HCT116 (cell line): ENCODE measurements around the gene FREY1. TPM values are rescaled to one million over a fixed set of nuclear protein-coding genes. Genes with fewer than 3 reads are reported as not detected.

Experiments
- ATAC-seq: fragments of 200-7000 bp; cut with Tn5 transposase; 2 replicates; pipeline ENCODE4 v1.9.1; 2020; ENCODE audit warnings: mild to moderate bottlenecking, moderate library complexity
- BruUV-seq: library from RNA; stranded (reverse); fragments of 400-500 nt; replicated peaks from 2 replicates; lab custom pipeline; 2021; lab: Mats Ljungman, UMichigan
- CTCF ChIA-PET: fragments of 300-600 bp; sonication (Branson Sonifier 250); formaldehyde crosslinking; loops from one replicate; lab custom pipeline; 2021; ENCODE audit warnings: antibody characterized with exemption; lab: Charles Lee
- POLR2A ChIA-PET: fragments of 300-600, 350-600 bp; sonication (Branson Sonifier 250); formaldehyde crosslinking; loops from one replicate; lab custom pipeline; 2021; ENCODE audit warnings: antibody characterized with exemption; lab: Charles Lee
- RAD21 ChIA-PET, 2 experiments: fragments of 300-600 bp; sonication (Branson Sonifier 250); formaldehyde crosslinking; loops; one replicate each; lab custom pipeline; 2023; ENCODE audit warnings: low total read pairs in 2 of 2; ENCODE audit not compliant: uncharacterized antibody in 2 of 2, unreplicated experiment in 2 of 2, low non-redundant PET in 1 of 2; lab: Charles Lee
- DNase-seq: peaks from one replicate; pipeline ENCODE4 v3.0.0-alpha.2; 2010; ENCODE audit warnings: low read depth, low spot score
- H2AFZ ChIP-seq: fragments of 200-600 bp; shearing (Covaris generic), sonication (generic); 2 replicates; pipeline ENCODE4 v1.6.1; 2017; ENCODE audit warnings: low read depth, mixed run types, mixed read lengths, antibody characterized with exemption, low read length; ENCODE audit not compliant: poor library complexity, severe bottlenecking
- H3K27ac ChIP-seq: 2 replicates; pipeline ENCODE4 v1.5.1; 2012; ENCODE audit warnings: low read depth, low read length
- H3K27me3 ChIP-seq: fragments of 200-600 bp; sonication (generic); 2 replicates; pipeline ENCODE4 v1.6.1; 2016; ENCODE audit warnings: mixed run types, low read length, mixed read lengths; ENCODE audit not compliant: insufficient read depth
- H3K36me3 ChIP-seq, 2 experiments: fragments of 200-500 bp in 1 of 2; fragments of 200-600 bp in 1 of 2; sonication (Bioruptor generic) in 1 of 2; sonication (generic) in 1 of 2; 2 replicates each; pipeline versions ENCODE4 v1.5.1 to v1.6.1; 2014 to 2016; ENCODE audit warnings: low read length in 2 of 2, inconsistent platforms in 1 of 2, mixed read lengths in 1 of 2, mixed run types in 1 of 2; ENCODE audit not compliant: insufficient read depth in 2 of 2, control insufficient read depth in 1 of 2
- H3K4me1 ChIP-seq, 2 experiments: fragments of 200-600 bp in 1 of 2; sonication (generic) in 1 of 2; 2 replicates each; pipeline versions ENCODE4 v1.5.1 to v1.6.1; 2012 to 2017; ENCODE audit warnings: low read length in 2 of 2, inconsistent platforms in 1 of 2, mild to moderate bottlenecking in 1 of 2, mixed read lengths in 1 of 2, mixed run types in 1 of 2, moderate library complexity in 1 of 2; ENCODE audit not compliant: insufficient read depth in 2 of 2, control insufficient read depth in 1 of 2
- H3K4me2 ChIP-seq: fragments of 200-600 bp; sonication (generic); 2 replicates; pipeline ENCODE4 v1.6.1; 2017; ENCODE audit warnings: mixed run types, low read length, mixed read lengths
- H3K4me3 ChIP-seq, 2 experiments: fragments of 200-600 bp in 1 of 2; sonication (generic) in 1 of 2; replicated peaks in 1 of 2; 2 replicates each; pipeline ENCODE4 v1.5.1; 2011 to 2016; ENCODE audit warnings: low read length in 2 of 2, control low read depth in 1 of 2, low read depth in 1 of 2, mild to moderate bottlenecking in 1 of 2, mixed read lengths in 1 of 2, mixed run types in 1 of 2
- H3K79me2 ChIP-seq: fragments of 200-600 bp; sonication (generic); 2 replicates; pipeline ENCODE4 v1.6.1; 2017; ENCODE audit warnings: mild to moderate bottlenecking, mixed run types, low read length, moderate library complexity, mixed read lengths; ENCODE audit not compliant: insufficient read depth
- H3K9ac ChIP-seq: fragments of 200-600 bp; sonication (generic); 2 replicates; pipeline ENCODE4 v1.6.1; 2016; ENCODE audit warnings: low read length, mixed read lengths
- H3K9me2 ChIP-seq: fragments of 200-600 bp; sonication (generic), shearing (Covaris generic); 2 replicates; pipeline ENCODE4 v1.6.1; 2017; ENCODE audit warnings: mixed run types, mild to moderate bottlenecking, moderate library complexity; ENCODE audit not compliant: insufficient read depth
- H3K9me3 ChIP-seq, 2 experiments: fragments of 200-500 bp in 1 of 2; fragments of 200-600 bp in 1 of 2; sonication (Bioruptor generic) in 1 of 2; sonication (generic) in 1 of 2; 2 replicates each; pipeline ENCODE4 v1.6.1; 2014 to 2017; ENCODE audit warnings: low read length in 2 of 2, mixed read lengths in 2 of 2, inconsistent platforms in 1 of 2, low read depth in 1 of 2, mild to moderate bottlenecking in 1 of 2, mixed run types in 1 of 2, moderate library complexity in 1 of 2; ENCODE audit not compliant: control insufficient read depth in 1 of 2, insufficient read depth in 1 of 2
- H4K20me1 ChIP-seq: fragments of 200-600 bp; sonication (generic), shearing (Covaris generic); 2 replicates; pipeline ENCODE4 v1.6.1; 2017; ENCODE audit warnings: mixed run types, mild to moderate bottlenecking, moderate library complexity; ENCODE audit not compliant: insufficient read depth
- CBX3 ChIP-seq: IDR thresholded peaks from 2 replicates; pipeline ENCODE4 v1.6.1; 2012; ENCODE audit warnings: low read depth
- CTCF ChIP-seq, 3 experiments: fragments of 200-600 bp in 1 of 3; sonication (generic) in 1 of 3; IDR thresholded peaks in 2 of 3; conservative IDR thresholded peaks in 1 of 3; 2 replicates each; pipeline ENCODE4 v1.5.1; 2012 to 2017; ENCODE audit warnings: low read depth in 2 of 3, low read length in 2 of 3, antibody characterized with exemption in 1 of 3, borderline replicate concordance in 1 of 3, control low read depth in 1 of 3, mild to moderate bottlenecking in 1 of 3, mixed read lengths in 1 of 3, mixed run types in 1 of 3, moderate library complexity in 1 of 3; ENCODE audit not compliant: insufficient read depth in 1 of 3
- EGR1 ChIP-seq: IDR thresholded peaks from 2 replicates; pipeline ENCODE4 v1.6.1; 2012; ENCODE audit warnings: low read depth
- ELF1 ChIP-seq: IDR thresholded peaks from 2 replicates; pipeline ENCODE4 v1.6.1; 2012; ENCODE audit warnings: low read depth, borderline replicate concordance
- EZH2 ChIP-seq: fragments of 200-600 bp; sonication (generic); IDR thresholded peaks from 2 replicates; pipeline ENCODE4 v1.6.1; 2017; ENCODE audit warnings: antibody characterized with exemption, mixed run types
- MAX ChIP-seq: IDR thresholded peaks from 2 replicates; pipeline ENCODE4 v1.6.1; 2012
- POLR2AphosphoS5 ChIP-seq: IDR thresholded peaks from 2 replicates; pipeline ENCODE4 v1.6.1; 2011; ENCODE audit warnings: mild to moderate bottlenecking, low read depth, low read length, moderate library complexity
- RAD21 ChIP-seq: IDR thresholded peaks from 2 replicates; pipeline ENCODE4 v1.6.1; 2012; ENCODE audit warnings: low read depth, mild to moderate bottlenecking
- REST ChIP-seq: IDR thresholded peaks from 2 replicates; pipeline ENCODE4 v1.6.1; 2012; ENCODE audit warnings: low read depth
- TCF7L2 ChIP-seq: IDR thresholded peaks from 2 replicates; pipeline ENCODE4 v1.7.0; 2011; ENCODE audit warnings: borderline replicate concordance, inconsistent platforms; ENCODE audit not compliant: insufficient read depth, insufficient read length; ENCODE audit errors: extremely low read depth
- ZBTB33 ChIP-seq: IDR thresholded peaks from 2 replicates; pipeline ENCODE4 v1.6.1; 2011; ENCODE audit warnings: mild to moderate bottlenecking, low read length, moderate library complexity; ENCODE audit not compliant: insufficient replicate concordance; ENCODE audit errors: extremely low read depth
- intact Hi-C: fragments of 100-400 bp; cut with micrococcal nuclease; formaldehyde crosslinking; loops from 2 replicates; pipeline ENCODE4 v1.10.0; 2022
- total RNA-seq: library from RNA; stranded (reverse); gene quantifications from one replicate; pipeline ENCODE4 v1.2.1, GENCODE V29; 2021; ENCODE audit not compliant: unreplicated experiment

FREY1 gene
- total RNA-seq, 1 experiment from 2014 or later: 0.96 TPM

- DNase-seq: no peak
- no peaks in the 10 kb centered on the region for H3K9me2 ChIP-seq
- no peak for ATAC-seq
- POLR2A ChIA-PET: no interaction called here
- no peaks in the 10 kb centered on the region for H4K20me1 ChIP-seq
- no peak overlapping the region for H3K27ac ChIP-seq
- H2AFZ ChIP-seq: no peak overlapping the region
- intact Hi-C loops: no loop called here
- H3K4me2 ChIP-seq: no peak overlapping the region
- CTCF ChIA-PET: interaction anchor here (0.9 kb wide), 1 partner anchor 59 kb away, joined by 4 read pairs; no protein-coding TSS in a partner anchor
- TF ChIP-seq CBX3 (no peak), EZH2 (no peak), ZBTB33 (no peak), MAX (no peak), ELF1 (no peak), TCF7L2 (no peak), RAD21 (no peak), REST (no peak), POLR2AphosphoS5 (no peak), EGR1 (no peak), CTCF (IDR thresholded peaks at IDR 0.05 in 2 of 3, conservative IDR thresholded peaks at IDR 0.05 in 1 of 3; ENCODE audit: borderline replicate concordance in 1 of 3, insufficient read depth in 1 of 3, low read depth in 2 of 3, low read length in 2 of 3) (no peak)
- H3K9ac ChIP-seq: no peak overlapping the region
- H3K4me1 ChIP-seq: peaks cover 0 to 8% of the 10 kb centered on the region in 2 experiments; a peak in 3 of 4 replicates
- RAD21 ChIA-PET: no interaction called here
- no peak overlapping the region for H3K4me3 ChIP-seq
- BruUV-seq: no TSS peak
- no peaks in the 10 kb centered on the region for H3K27me3 ChIP-seq
- H3K79me2 ChIP-seq: no peaks in the 10 kb centered on the region
- H3K9me3 ChIP-seq: no peaks in the 10 kb centered on the region
- peaks cover 8 to 16% of the 10 kb centered on the region in 2 experiments; a peak in 3 of 4 replicates for H3K36me3 ChIP-seq
These were observed 24.0 kb upstream of the FREY1 start for GRCh38 chr11:45930951-45931570.
